Measurements from ENCODE around the gene ZNF711. TPM values are rescaled to one million over a fixed set of nuclear protein-coding genes. Genes with fewer than 3 reads are reported as not detected.

Gene ZNF711
- 2.6 and 3.1 TPM in 2 replicates for total RNA-seq

GRCh38 chrX:85243761-85244449 is at the start of gene ZNF711, which contains the start of gene SATL1:
Gene ZNF711 (plus strand): TSS chrX:85243991. CDS start chrX:85247573, 3,582 bp downstream.
Gene SATL1 (minus strand): TSS chrX:85243779. CDS start chrX:85108968, 134,811 bp downstream.
- Histone ChIP-seq H3K27me3 (ENCODE audit: control insufficient read depth, insufficient read depth, low read length) (no peaks in the 10 kb centered on the region), H3K36me3 (ENCODE audit: control insufficient read depth, insufficient read depth, low read length) (no peaks in the 10 kb centered on the region), H3K4me3 (ENCODE audit: low read depth, low read length) (peak within 1 kb of the TSS; percentile 57)
- FAIRE-seq (no peak), DNase-seq (ENCODE audit: low read depth) (no peak)
- TF ChIP-seq CTCF (IDR thresholded peaks at IDR 0.05; ENCODE audit: insufficient read depth, low read length, severe bottlenecking): no peak

GRCh38 chrX:85196319-85196718 is 47.5 kb upstream of the ZNF711 start:
- TF ChIP-seq CTCF (IDR thresholded peaks at IDR 0.05; ENCODE audit: insufficient read depth, low read length, severe bottlenecking): no peak
- no peaks in the 10 kb centered on the region for H3K36me3 ChIP-seq (ENCODE audit: control insufficient read depth, insufficient read depth, low read length)
- H3K27me3 ChIP-seq (ENCODE audit: control insufficient read depth, insufficient read depth, low read length): no peaks in the 10 kb centered on the region
- DNase-seq (ENCODE audit: low read depth) (no peak), FAIRE-seq (no peak)
- no peak overlapping the region for H3K4me3 ChIP-seq (ENCODE audit: low read depth, low read length)

- Histone ChIP-seq H3K36me3 (ENCODE audit: control insufficient read depth, insufficient read depth, low read length) (no peaks in the 10 kb centered on the region), H3K27me3 (ENCODE audit: control insufficient read depth, insufficient read depth, low read length) (no peaks in the 10 kb centered on the region), H3K4me3 (ENCODE audit: low read depth, low read length) (no peak overlapping the region)
- DNase-seq (ENCODE audit: low read depth) (no peak), FAIRE-seq (no peak)
- TF ChIP-seq CTCF (IDR thresholded peaks at IDR 0.05; ENCODE audit: insufficient read depth, low read length, severe bottlenecking): no peak
Observed at GRCh38 chrX:85203461-85203970, 40.3 kb upstream of the ZNF711 start.

GRCh38 chrX:85213792-85214530 is 29.8 kb upstream of the ZNF711 start:
- DNase-seq (ENCODE audit: low read depth): no peak
- Histone ChIP-seq H3K27me3 (ENCODE audit: control insufficient read depth, insufficient read depth, low read length) (no peaks in the 10 kb centered on the region), H3K36me3 (ENCODE audit: control insufficient read depth, insufficient read depth, low read length) (no peaks in the 10 kb centered on the region), H3K4me3 (ENCODE audit: low read depth, low read length) (no peak overlapping the region)
- no peak for TF ChIP-seq CTCF (IDR thresholded peaks at IDR 0.05; ENCODE audit: insufficient read depth, low read length, severe bottlenecking)
- FAIRE-seq: no peak

- no peak for FAIRE-seq
- Histone ChIP-seq H3K27me3 (ENCODE audit: control insufficient read depth, insufficient read depth, low read length) (no peaks in the 10 kb centered on the region), H3K36me3 (ENCODE audit: control insufficient read depth, insufficient read depth, low read length) (no peaks in the 10 kb centered on the region), H3K4me3 (ENCODE audit: low read depth, low read length) (no peak overlapping the region)
- DNase-seq (ENCODE audit: low read depth): no peak
- TF ChIP-seq CTCF (IDR thresholded peaks at IDR 0.05; ENCODE audit: insufficient read depth, low read length, severe bottlenecking): no peak
Observed at GRCh38 chrX:85215946-85216345, 27.8 kb upstream of the ZNF711 start.
